PC-9 (cell line): ENCODE results near the gene INSR. TPM values are rescaled to one million over a fixed set of nuclear protein-coding genes. Genes with fewer than 3 reads are reported as not detected.

Experiments
- BruUV-seq: library from RNA; stranded (reverse); fragments of 400-500 nt; replicated peaks from 2 replicates; lab custom pipeline; 2021; lab: Mats Ljungman, UMichigan
- CTCF ChIA-PET: fragments of 300-600 bp; sonication (Branson Sonifier 250); formaldehyde crosslinking; loops from one replicate; lab custom pipeline; 2022; ENCODE audit warnings: antibody characterized with exemption; lab: Charles Lee
- POLR2A ChIA-PET: fragments of 300-600 bp; sonication (Branson Sonifier 250); formaldehyde crosslinking; loops from one replicate; lab custom pipeline; 2022; ENCODE audit warnings: antibody characterized with exemption; ENCODE audit not compliant: unreplicated experiment; lab: Charles Lee
- DNase-seq, 2 experiments: peaks; one replicate each; pipeline versions ENCODE4 v3.0.0 to v3.0.0-alpha.2; 2015 to 2022; ENCODE audit warnings: mixed read lengths in 1 of 2
- H2AFZ ChIP-seq: fragments of 200-600 bp; sonication (generic); 2 replicates; pipeline ENCODE4 v1.8.1; 2017; ENCODE audit warnings: antibody characterized with exemption
- H3F3A ChIP-seq: fragments of 200-600 bp; sonication (generic); 2 replicates; pipeline ENCODE4 v1.8.1; 2017; ENCODE audit warnings: antibody characterized with exemption, mild to moderate bottlenecking, low read depth; ENCODE audit not compliant: insufficient read depth
- H3K27ac ChIP-seq: fragments of 200-600 bp; sonication (generic); 2 replicates; pipeline ENCODE4 v1.6.1; 2016; ENCODE audit warnings: mixed run types
- H3K27me3 ChIP-seq: fragments of 200-600 bp; sonication (generic); 2 replicates; pipeline ENCODE4 v1.6.1; 2016; ENCODE audit warnings: low read depth, mixed run types; ENCODE audit not compliant: insufficient read depth
- H3K36me3 ChIP-seq: fragments of 200-600 bp; sonication (generic); 2 replicates; pipeline ENCODE4 v1.6.1; 2016; ENCODE audit warnings: low read depth, mixed run types
- H3K4me1 ChIP-seq: fragments of 200-600 bp; sonication (generic); replicated peaks from 2 replicates; pipeline ENCODE4 v1.6.1; 2016; ENCODE audit warnings: mixed run types; ENCODE audit not compliant: insufficient read depth
- H3K4me2 ChIP-seq: fragments of 200-600 bp; sonication (generic); 2 replicates; pipeline ENCODE4 v1.6.1; 2017; ENCODE audit warnings: mixed run types
- H3K4me3 ChIP-seq: fragments of 200-600 bp; sonication (generic); 2 replicates; pipeline ENCODE4 v1.6.1; 2016; ENCODE audit warnings: mixed run types
- H3K79me2 ChIP-seq: fragments of 200-600 bp; sonication (generic); 2 replicates; pipeline ENCODE4 v1.6.1; 2017; ENCODE audit warnings: low read depth, mixed run types
- H3K9me2 ChIP-seq: fragments of 200-600 bp; sonication (generic); 2 replicates; pipeline ENCODE4 v1.8.1; 2017; ENCODE audit warnings: mild to moderate bottlenecking; ENCODE audit not compliant: insufficient read depth
- H3K9me3 ChIP-seq: fragments of 200-600 bp; sonication (generic); 2 replicates; pipeline ENCODE4 v1.8.1; 2016; ENCODE audit warnings: low read depth; ENCODE audit not compliant: insufficient read depth
- H4K20me1 ChIP-seq: fragments of 200-600 bp; sonication (generic); 2 replicates; pipeline ENCODE4 v1.8.1; 2017; ENCODE audit not compliant: insufficient read depth
- CTCF ChIP-seq: fragments of 200-600 bp; sonication (generic); conservative IDR thresholded peaks from 2 replicates; pipeline ENCODE4 v1.6.1; 2017; ENCODE audit warnings: mixed run types, antibody characterized with exemption, mild to moderate bottlenecking, moderate library complexity
- EZH2 ChIP-seq: fragments of 200-600 bp; sonication (generic); IDR thresholded peaks from 2 replicates; pipeline ENCODE4 v1.8.0; 2017; ENCODE audit warnings: antibody characterized with exemption, low read depth
- intact Hi-C: fragments of 100-400 bp; cut with micrococcal nuclease; formaldehyde crosslinking; loops from one replicate; pipeline ENCODE4 v1.10.0; 2022; ENCODE audit not compliant: unreplicated experiment
- total RNA-seq: library from RNA; stranded (reverse); gene quantifications from 2 replicates; pipeline ENCODE4 v1.2.3, GENCODE V29; 2021

Gene INSR
- total RNA-seq, 1 experiment from 2014 or later = 9.3 TPM

GRCh38 chr19:7069904-7070226 is 224.3 kb downstream of the INSR start:
- intact Hi-C loops = no loop called here
- TF ChIP-seq EZH2 (no peak), CTCF (no peak)
- peaks cover 13% of the 10 kb centered on the region for H3K36me3 ChIP-seq
- H3K9me2 ChIP-seq = no peaks in the 10 kb centered on the region
- peak overlapping the region; percentile 96 for H2AFZ ChIP-seq
- no peak overlapping the region for H3K27ac ChIP-seq
- CTCF ChIA-PET = interaction anchor here (0.6 kb wide), 1 partner anchor 129 kb away, joined by 6 read pairs; no protein-coding TSS in a partner anchor
- H3K27me3 ChIP-seq = no peaks in the 10 kb centered on the region
- no peaks in the 10 kb centered on the region for H3K9me3 ChIP-seq
- peak overlapping the region; percentile 94 for H3K4me3 ChIP-seq
- peak overlapping the region; percentile 82 for H3K4me2 ChIP-seq
- POLR2A ChIA-PET = interaction anchor here (0.7 kb wide), 1 partner anchor 687 kb away, joined by 5 read pairs; no protein-coding TSS in a partner anchor
- H3K79me2 ChIP-seq = peaks cover 12% of the 10 kb centered on the region
- no peaks in the 10 kb centered on the region for H3F3A ChIP-seq
- H4K20me1 ChIP-seq = no peaks in the 10 kb centered on the region
- no peaks in the 10 kb centered on the region for H3K4me1 ChIP-seq
- BruUV-seq = no TSS peak
- DNase-seq = no peak

- Histone ChIP-seq H3K36me3 (peaks cover 13% of the 10 kb centered on the region), H3K4me3 (peak within 1 kb of the TSS; percentile 94), H3K27me3 (no peaks in the 10 kb centered on the region), H2AFZ (peak within 1 kb of the TSS; percentile 96), H3F3A (no peaks in the 10 kb centered on the region), H3K9me3 (no peaks in the 10 kb centered on the region), H3K4me1 (no peaks in the 10 kb centered on the region), H3K4me2 (peak within 1 kb of the TSS; percentile 82), H3K9me2 (no peaks in the 10 kb centered on the region), H3K79me2 (peaks cover 12% of the 10 kb centered on the region), H3K27ac (no peak within 1 kb of the TSS), H4K20me1 (no peaks in the 10 kb centered on the region)
- ChIA-PET CTCF (no interaction called here), POLR2A (interaction anchor here (0.6 to 0.8 kb wide), 6 partner anchors 392 to 851 kb away, joined by 4 to 15 read pairs (median 4); no protein-coding TSS in a partner anchor)
- intact Hi-C loops = no loop called here
- DNase-seq = peak; percentile 77 to 94
- TF ChIP-seq EZH2 (no peak), CTCF (no peak)
- no TSS peak for BruUV-seq
These were observed 224.9 kb downstream of the INSR start, which contains the start of gene ZNF557 for GRCh38 chr19:7069042-7069903. Gene ZNF557 (plus strand): TSS chr19:7069703. CDS start chr19:7075075, 5,372 bp downstream.

- no peak overlapping the region for H3K27ac ChIP-seq
- peak overlapping the region; percentile 29; the same call in 1 of the 2 replicates for H3K4me2 ChIP-seq
- intact Hi-C loops = no loop called here
- H2AFZ ChIP-seq = no peak overlapping the region
- ChIA-PET CTCF (no interaction called here), POLR2A (interaction anchor here (0.6 to 0.8 kb wide), 2 partner anchors 538 to 542 kb away, joined by 4 to 15 read pairs; no protein-coding TSS in a partner anchor)
- H3K27me3 ChIP-seq = no peaks in the 10 kb centered on the region
- peaks cover 12% of the 10 kb centered on the region for H3K79me2 ChIP-seq
- no peak overlapping the region for H3K4me3 ChIP-seq
- DNase-seq = no peak
- no peaks in the 10 kb centered on the region for H3K9me2 ChIP-seq
- H3K9me3 ChIP-seq = no peaks in the 10 kb centered on the region
- TF ChIP-seq CTCF = no peak
- no peak for TF ChIP-seq EZH2
- H4K20me1 ChIP-seq = no peaks in the 10 kb centered on the region
- no peaks in the 10 kb centered on the region for H3K4me1 ChIP-seq
- no peaks in the 10 kb centered on the region for H3F3A ChIP-seq
- H3K36me3 ChIP-seq = peaks cover 13% of the 10 kb centered on the region
- no TSS peak for BruUV-seq
These were observed 225.6 kb downstream of the INSR start for GRCh38 chr19:7068599-7068998.
